Activated B cell treated with CpG ODN at 0.5 μM for 24 hours (primary cell): ENCODE results near the gene GALNT14. TPM values are rescaled to one million over a fixed set of nuclear protein-coding genes. Genes with fewer than 3 reads are reported as not detected.

Source experiments
- ATAC-seq: fragments of 200-7000 bp; cut with Tn5 transposase; one replicate; pipeline ENCODE4 v1.10.0; 2021; ENCODE audit warnings: low read depth, mild to moderate bottlenecking, moderate library complexity
- CTCF ChIA-PET: fragments of 350-600 bp; sonication (Branson Sonifier 250); formaldehyde crosslinking; loops from one replicate; lab custom pipeline; 2021; ENCODE audit warnings: antibody characterized with exemption; lab: Charles Lee
- POLR2A ChIA-PET: fragments of 350-600 bp; sonication (Branson Sonifier 250); formaldehyde crosslinking; loops from one replicate; lab custom pipeline; 2021; ENCODE audit warnings: antibody characterized with exemption; lab: Charles Lee
- DNase-seq: peaks from one replicate; pipeline ENCODE4 v3.0.0; 2022
- H3K27ac Mint-ChIP-seq: one replicate; pipeline ENCODE4 v1.8.0; 2020; ENCODE audit warnings: mixed read lengths
- H3K27me3 Mint-ChIP-seq: one replicate; pipeline ENCODE4 v1.8.0; 2021; ENCODE audit warnings: mixed read lengths
- H3K36me3 Mint-ChIP-seq: one replicate; pipeline ENCODE4 v1.8.0; 2021; ENCODE audit warnings: low read depth, mixed read lengths
- H3K4me1 Mint-ChIP-seq: one replicate; pipeline ENCODE4 v1.8.0; 2021; ENCODE audit warnings: mixed read lengths
- H3K4me3 Mint-ChIP-seq: one replicate; pipeline ENCODE4 v1.8.0; 2020; ENCODE audit warnings: mild to moderate bottlenecking, mixed read lengths
- H3K9me3 Mint-ChIP-seq: one replicate; pipeline ENCODE4 v1.8.0; 2020; ENCODE audit warnings: mixed read lengths
- CTCF ChIP-seq: fragments of 200-600 bp; IDR thresholded peaks from one replicate; pipeline ENCODE4 v1.8.0; 2022; ENCODE audit warnings: antibody characterized with exemption, mild to moderate bottlenecking
- intact Hi-C: fragments of 100-400 bp; cut with micrococcal nuclease; formaldehyde crosslinking; loops from one replicate; pipeline ENCODE4 v1.15.1; 2024
- total RNA-seq: library from RNA; stranded (reverse); gene quantifications from 2 replicates; pipeline ENCODE4 v1.2.3, GENCODE V29; 2022

GALNT14 gene
- total RNA-seq, 1 donor from 2014 or later, result 6.6 TPM

- no peaks in the 10 kb centered on the region for H3K27me3 Mint-ChIP-seq
- no peak for ATAC-seq
- H3K9me3 Mint-ChIP-seq, result no peaks in the 10 kb centered on the region
- ChIA-PET CTCF (no interaction called here), POLR2A (no interaction called here)
- TF ChIP-seq CTCF, result no peak
- no peak for DNase-seq
- no peak overlapping the region for H3K4me3 Mint-ChIP-seq
- no peak overlapping the region for H3K27ac Mint-ChIP-seq
- H3K4me1 Mint-ChIP-seq, result no peaks in the 10 kb centered on the region
- H3K36me3 Mint-ChIP-seq, result no peaks in the 10 kb centered on the region
- intact Hi-C loops, result no loop called here
Observed at GRCh38 chr2:30992781-30993180, 145.5 kb downstream of the GALNT14 start.

GRCh38 chr2:30990671-30991070 lies 147.6 kb downstream of the GALNT14 start:
- intact Hi-C loops, result no loop called here
- Mint-ChIP-seq H3K36me3 (no peaks in the 10 kb centered on the region), H3K4me3 (no peak overlapping the region), H3K9me3 (no peaks in the 10 kb centered on the region), H3K4me1 (no peaks in the 10 kb centered on the region), H3K27me3 (no peaks in the 10 kb centered on the region), H3K27ac (no peak overlapping the region)
- ATAC-seq (no peak), DNase-seq (no peak)
- TF ChIP-seq CTCF, result no peak
- ChIA-PET POLR2A (no interaction called here), CTCF (no interaction called here)

- intact Hi-C loops, result no loop called here
- CTCF ChIA-PET, result no interaction called here
- DNase-seq, result no peak
- ATAC-seq, result no peak
- Mint-ChIP-seq H3K36me3 (no peaks in the 10 kb centered on the region), H3K4me1 (no peaks in the 10 kb centered on the region), H3K4me3 (no peak overlapping the region), H3K9me3 (no peaks in the 10 kb centered on the region), H3K27me3 (no peaks in the 10 kb centered on the region), H3K27ac (no peak overlapping the region)
- TF ChIP-seq CTCF, result no peak
- POLR2A ChIA-PET, result interaction anchor here (0.6 kb wide), 1 partner anchor 62 kb away, joined by 3 read pairs; no protein-coding TSS in a partner anchor
Observed at GRCh38 chr2:30990176-30990575, 148.1 kb downstream of the GALNT14 start.

- no peaks in the 10 kb centered on the region for H3K9me3 Mint-ChIP-seq
Observed at GRCh38 chr2:30989746-30990145, 148.5 kb downstream of the GALNT14 start.

GRCh38 chr2:30987566-30987965 lies 150.7 kb downstream of the GALNT14 start:
- Mint-ChIP-seq H3K4me3 (no peak overlapping the region), H3K36me3 (no peaks in the 10 kb centered on the region), H3K4me1 (no peaks in the 10 kb centered on the region), H3K9me3 (no peaks in the 10 kb centered on the region), H3K27ac (no peak overlapping the region), H3K27me3 (no peaks in the 10 kb centered on the region)
- ATAC-seq (no peak), DNase-seq (no peak)
- TF ChIP-seq CTCF, result no peak
- POLR2A ChIA-PET, result no interaction called here
- intact Hi-C loops, result no loop called here
- CTCF ChIA-PET, result no interaction called here

More at GRCh38 chr2:30989746-30990145, 148.5 kb downstream of the GALNT14 start:
- no peak for ATAC-seq
- Mint-ChIP-seq H3K4me3 (no peak overlapping the region), H3K27me3 (no peaks in the 10 kb centered on the region), H3K27ac (no peak overlapping the region), H3K4me1 (no peaks in the 10 kb centered on the region), H3K36me3 (no peaks in the 10 kb centered on the region)
- ChIA-PET CTCF (no interaction called here), POLR2A (interaction anchor here (0.6 kb wide), 1 partner anchor 62 kb away, joined by 3 read pairs; no protein-coding TSS in a partner anchor)
- no peak for TF ChIP-seq CTCF
- intact Hi-C loops, result no loop called here
- no peak for DNase-seq
